ENCODE measurements around the gene RFX2.
"Not testable (repeated sequence)": the region's sequence is repeated elsewhere in the genome, so short reads cannot be mapped to it uniquely, and the experiment has no call there.

The RFX2 gene

GRCh38 chr19:5990289-5990797 is 120.0 kb downstream of the RFX2 start:
- no peak for DNase-seq (ENCODE audit: low spot score)

GRCh38 chr19:5989388-5990074 is 120.8 kb downstream of the RFX2 start:
- DNase-seq (ENCODE audit: low spot score): no peak

- peak; percentile 54 for DNase-seq (ENCODE audit: low spot score)
Measured at GRCh38 chr19:5988517-5989387, 121.5 kb downstream of the RFX2 start.

- peak; percentile 80 for DNase-seq (ENCODE audit: low spot score)
Measured at GRCh38 chr19:5987077-5987818, 123.1 kb downstream of the RFX2 start.

- not testable (repeated sequence) for DNase-seq (ENCODE audit: low spot score)
Measured at GRCh38 chr19:5985837-5986236, 124.5 kb downstream of the RFX2 start.

- DNase-seq (ENCODE audit: low spot score): no peak
Measured at GRCh38 chr19:5985098-5985783, 125.1 kb downstream of the RFX2 start.

GRCh38 chr19:5984600-5984999 is 125.7 kb downstream of the RFX2 start:
- no peak for DNase-seq (ENCODE audit: low spot score)

- DNase-seq (ENCODE audit: low spot score): no peak
Measured at GRCh38 chr19:5983367-5983955, 126.8 kb downstream of the RFX2 start.

- no peak for DNase-seq (ENCODE audit: low spot score)
Measured at GRCh38 chr19:5978606-5979552, 131.4 kb downstream of the RFX2 start.

- peak; percentile 99 for DNase-seq (ENCODE audit: low spot score)
Measured at GRCh38 chr19:5977785-5978605, 132.3 kb downstream of the RFX2 start, which contains the start of gene RANBP3. Gene RANBP3 (minus strand): TSS chr19:5978140. CDS start chr19:5978082, 58 bp downstream.

- DNase-seq (ENCODE audit: low spot score): no peak
Measured at GRCh38 chr19:5977222-5977784, 133.0 kb downstream of the RFX2 start.

- DNase-seq (ENCODE audit: low spot score): no peak
Measured at GRCh38 chr19:5976768-5977167, 133.5 kb downstream of the RFX2 start.

GRCh38 chr19:5975388-5975728 is 134.9 kb downstream of the RFX2 start:
- no peak for DNase-seq (ENCODE audit: low spot score)

GRCh38 chr19:5974721-5975387 is 135.4 kb downstream of the RFX2 start:
- DNase-seq (ENCODE audit: low spot score): no peak

- DNase-seq (ENCODE audit: low spot score): no peak
Measured at GRCh38 chr19:5973867-5974635, 136.2 kb downstream of the RFX2 start.

GRCh38 chr19:5973376-5973775 is 136.9 kb downstream of the RFX2 start:
- no peak for DNase-seq (ENCODE audit: low spot score)

GRCh38 chr19:5972355-5972731 is 138.0 kb downstream of the RFX2 start:
- DNase-seq (ENCODE audit: low spot score): no peak
